HG03060 (cell line): Measurements from ENCODE around the gene AANAT.

Experiments
- ATAC-seq: cut with Tn5 transposase; IDR thresholded peaks from one replicate; pipeline ENCODE4 v1.9.1; 2021; ENCODE audit warnings: low read depth, moderate number of reproducible peaks; ENCODE audit not compliant: unreplicated experiment

The AANAT gene

GRCh38 chr17:76466775-76467130, 650 bp upstream of the AANAT start:
- ATAC-seq = no peak

- ATAC-seq = no peak
Measured at GRCh38 chr17:76467809-76468633, 618 bp downstream of the AANAT start.

- no peak for ATAC-seq
Measured at GRCh38 chr17:76468634-76469010, 1.2 kb downstream of the AANAT start.

GRCh38 chr17:76469076-76469990, 1.9 kb downstream of the AANAT start:
- ATAC-seq = no peak

- no peak for ATAC-seq
Measured at GRCh38 chr17:76469991-76470739, 2.8 kb downstream of the AANAT start.

GRCh38 chr17:76471498-76472257, 4.3 kb downstream of the AANAT start:
- ATAC-seq = no peak

GRCh38 chr17:76472258-76472645, 4.8 kb downstream of the AANAT start:
- no peak for ATAC-seq

- ATAC-seq = no peak
Measured at GRCh38 chr17:76472726-76473125, 5.3 kb downstream of the AANAT start.

- no peak for ATAC-seq
Measured at GRCh38 chr17:76473541-76473985, 6.2 kb downstream of the AANAT start.

- no peak for ATAC-seq
Measured at GRCh38 chr17:76474238-76474637, 6.8 kb downstream of the AANAT start.

GRCh38 chr17:76474894-76475293, 7.5 kb downstream of the AANAT start:
- ATAC-seq = no peak

GRCh38 chr17:76475302-76475701, 7.9 kb downstream of the AANAT start:
- ATAC-seq = no peak

GRCh38 chr17:76476736-76477135, 9.3 kb downstream of the AANAT start:
- ATAC-seq = no peak

- no peak for ATAC-seq
Measured at GRCh38 chr17:76477576-76477975, 10.2 kb downstream of the AANAT start.

- no peak for ATAC-seq
Measured at GRCh38 chr17:76478097-76478496, 10.7 kb downstream of the AANAT start.

- no peak for ATAC-seq
Measured at GRCh38 chr17:76478730-76479514, 11.5 kb downstream of the AANAT start.

- no peak for ATAC-seq
Measured at GRCh38 chr17:76479515-76480060, 12.2 kb downstream of the AANAT start.

GRCh38 chr17:76480632-76481031, 13.2 kb downstream of the AANAT start:
- no peak for ATAC-seq

GRCh38 chr17:76481071-76481655, 13.8 kb downstream of the AANAT start:
- peak; percentile 36 for ATAC-seq
